H9 (cell line): ENCODE measurements around the gene IGF1. TPM values are rescaled to one million over a fixed set of nuclear protein-coding genes. Genes with fewer than 3 reads are reported as not detected.

Source experiments
- DNase-seq: peaks from one replicate; pipeline ENCODE4 v3.0.0-alpha.2; 2017
- H2AFZ ChIP-seq: one replicate; pipeline ENCODE4 v1.6.1; 2013; ENCODE audit warnings: mild to moderate bottlenecking, low read length, control low read depth, moderate library complexity
- H2AK5ac ChIP-seq: 2 replicates; pipeline ENCODE4 v1.6.1; 2013; ENCODE audit warnings: low read length, control low read depth, mixed read lengths; ENCODE audit not compliant: insufficient read length
- H2BK120ac ChIP-seq: one replicate; pipeline ENCODE4 v1.6.1; 2013; ENCODE audit warnings: low read depth, mild to moderate bottlenecking, low read length, control low read depth, inconsistent platforms; ENCODE audit not compliant: poor library complexity, severe bottlenecking
- H2BK12ac ChIP-seq: 2 replicates; pipeline ENCODE4 v1.6.1; 2013; ENCODE audit warnings: low read length, control low read depth, mixed read lengths, low read depth; ENCODE audit not compliant: insufficient read length
- H2BK15ac ChIP-seq: 2 replicates; pipeline ENCODE4 v1.6.1; 2013; ENCODE audit warnings: low read depth, low read length, control low read depth
- H2BK20ac ChIP-seq: one replicate; pipeline ENCODE4 v1.6.1; 2013; ENCODE audit warnings: low read depth, mild to moderate bottlenecking, low read length, control low read depth, inconsistent platforms; ENCODE audit not compliant: poor library complexity, severe bottlenecking
- H2BK5ac ChIP-seq: 2 replicates; pipeline ENCODE4 v1.6.1; 2013; ENCODE audit warnings: low read length, control low read depth, mixed read lengths; ENCODE audit not compliant: insufficient read length
- H3K14ac ChIP-seq: 2 replicates; pipeline ENCODE4 v1.6.1; 2013; ENCODE audit warnings: low read length, control low read depth; ENCODE audit not compliant: insufficient read depth
- H3K18ac ChIP-seq: 2 replicates; pipeline ENCODE4 v1.6.1; 2013; ENCODE audit warnings: low read depth, mild to moderate bottlenecking, mixed read lengths, low read length, control low read depth; ENCODE audit not compliant: insufficient read length
- H3K23ac ChIP-seq: 2 replicates; pipeline ENCODE4 v1.6.1; 2013; ENCODE audit warnings: low read length, control low read depth, mixed read lengths, low read depth; ENCODE audit not compliant: insufficient read length
- H3K23me2 ChIP-seq: 2 replicates; pipeline ENCODE4 v1.6.1; 2013; ENCODE audit warnings: low read depth, mild to moderate bottlenecking, mixed read lengths, low read length, control low read depth; ENCODE audit not compliant: insufficient read length, poor library complexity, severe bottlenecking
- H3K27ac ChIP-seq: 2 replicates; pipeline ENCODE4 v1.5.1; 2013; ENCODE audit warnings: low read length, control low read depth, mixed read lengths, low read depth; ENCODE audit not compliant: insufficient read length
- H3K27me3 ChIP-seq: 2 replicates; pipeline ENCODE4 v1.6.1; 2013; ENCODE audit warnings: low read length, control low read depth, inconsistent platforms; ENCODE audit not compliant: insufficient read depth
- H3K4ac ChIP-seq: 2 replicates; pipeline ENCODE4 v1.6.1; 2013; ENCODE audit warnings: low read depth, mild to moderate bottlenecking, control low read depth, inconsistent platforms, low read length, moderate library complexity
- H3K4me1 ChIP-seq: 2 replicates; pipeline ENCODE4 v1.6.1; 2013; ENCODE audit warnings: low read length, control low read depth, inconsistent platforms; ENCODE audit not compliant: insufficient read depth
- H3K4me2 ChIP-seq: 2 replicates; pipeline ENCODE4 v1.6.1; 2013; ENCODE audit warnings: low read length, control low read depth, mixed read lengths; ENCODE audit not compliant: insufficient read length, insufficient read depth
- H3K56ac ChIP-seq: 2 replicates; pipeline ENCODE4 v1.6.1; 2013; ENCODE audit warnings: low read depth, mild to moderate bottlenecking, mixed read lengths, low read length, control low read depth; ENCODE audit not compliant: insufficient read length
- H3K79me1 ChIP-seq: 2 replicates; pipeline ENCODE4 v1.6.1; 2013; ENCODE audit warnings: low read depth, mild to moderate bottlenecking, moderate library complexity, low read length, control low read depth, inconsistent platforms; ENCODE audit not compliant: insufficient read depth, poor library complexity, severe bottlenecking
- H3K79me2 ChIP-seq: 2 replicates; pipeline ENCODE4 v1.6.1; 2013; ENCODE audit warnings: low read length, control low read depth, inconsistent platforms; ENCODE audit not compliant: insufficient read depth
- H3K9ac ChIP-seq: 2 replicates; pipeline ENCODE4 v1.6.1; 2013; ENCODE audit warnings: low read length, control low read depth, mixed read lengths; ENCODE audit not compliant: insufficient read length; ENCODE audit errors: extremely low read depth
- H3K9me3 ChIP-seq: one replicate; pipeline ENCODE4 v1.6.1; 2013; ENCODE audit warnings: low read depth, low read length, inconsistent platforms; ENCODE audit not compliant: control insufficient read depth
- H3T11ph ChIP-seq: one replicate; pipeline ENCODE4 v1.6.1; 2013; ENCODE audit warnings: mild to moderate bottlenecking, low read length, control low read depth, inconsistent platforms
- H4K20me1 ChIP-seq: one replicate; pipeline ENCODE4 v1.6.1; 2013; ENCODE audit not compliant: control insufficient read depth, insufficient read length, insufficient read depth
- H4K5ac ChIP-seq: 2 replicates; pipeline ENCODE4 v1.6.1; 2013; ENCODE audit warnings: low read depth, mild to moderate bottlenecking, mixed read lengths, low read length, control low read depth; ENCODE audit not compliant: insufficient read length
- H4K8ac ChIP-seq: replicated peaks from 2 replicates; pipeline ENCODE4 v1.6.1; 2013; ENCODE audit warnings: low read length, control low read depth, mixed read lengths, low read depth; ENCODE audit not compliant: insufficient read length
- H4K91ac ChIP-seq: 2 replicates; pipeline ENCODE4 v1.6.1; 2013; ENCODE audit warnings: low read depth, mild to moderate bottlenecking, moderate library complexity, mixed read lengths, low read length, control low read depth; ENCODE audit not compliant: insufficient read length
- H3K27ac Mint-ChIP-seq, 3 experiments: 2 replicates in 2 of 3; 3 replicates in 1 of 3; pipeline ENCODE4 v1.8.0; 2020 to 2021; ENCODE audit warnings: mixed read lengths in 3 of 3, mild to moderate bottlenecking in 1 of 3, moderate library complexity in 1 of 3
- H3K27me3 Mint-ChIP-seq: 2 replicates; pipeline ENCODE4 v1.8.0; 2021; ENCODE audit warnings: low read depth, mild to moderate bottlenecking, moderate library complexity, mixed read lengths
- H3K36me3 Mint-ChIP-seq, 3 experiments: 2 replicates in 2 of 3; 3 replicates in 1 of 3; pipeline ENCODE4 v1.8.0; 2020 to 2021; ENCODE audit warnings: low read depth in 3 of 3, mixed read lengths in 3 of 3; ENCODE audit not compliant: insufficient read depth in 1 of 3
- H3K4me1 Mint-ChIP-seq, 2 experiments: 2 replicates each; pipeline ENCODE4 v1.8.0; 2020; ENCODE audit warnings: mixed read lengths in 2 of 2
- H3K4me3 Mint-ChIP-seq, 2 experiments: 2 replicates in 1 of 2; 3 replicates in 1 of 2; pipeline ENCODE4 v1.8.0; 2020 to 2021; ENCODE audit warnings: mild to moderate bottlenecking in 2 of 2, mixed read lengths in 2 of 2, moderate library complexity in 1 of 2
- H3K9me3 Mint-ChIP-seq, 2 experiments: 2 replicates in 1 of 2; 3 replicates in 1 of 2; pipeline ENCODE4 v1.8.0; 2020; ENCODE audit warnings: mild to moderate bottlenecking in 2 of 2, mixed read lengths in 2 of 2, moderate library complexity in 1 of 2
- CTCF ChIP-seq: fragments of 200-600 bp; sonication (generic); conservative IDR thresholded peaks from 3 replicates; pipeline ENCODE4 v1.8.0; 2021; ENCODE audit warnings: antibody characterized with exemption, mild to moderate bottlenecking
- whole genome bisulfite sequencing: extraction: QIAGEN DNeasy Blood & Tissue Kit; methylation state at CpG from one replicate; pipeline ENCODE4 v1.1.7; 2013; ENCODE audit warnings: missing lambda C conversion rate, low lambda C conversion rate, mixed read lengths; ENCODE audit not compliant: insufficient read length; ENCODE audit errors: extremely low coverage; 5-methylcytosine and 5-hydroxymethylcytosine counted together
- total RNA-seq: library from RNA; stranded (reverse); gene quantifications from 2 replicates; pipeline ENCODE4 v1.2.1, GENCODE V29; 2021

The IGF1 gene
- total RNA-seq, 1 experiment from 2014 or later, result not detected

GRCh38 chr12:102441077-102441596 is 39.2 kb downstream of the IGF1 start:
- Histone ChIP-seq H2AFZ (no peak overlapping the region), H2BK15ac (no peak overlapping the region), H3T11ph (no peak overlapping the region), H4K20me1 (no peaks in the 10 kb centered on the region), H3K23ac (no peak overlapping the region), H3K79me1 (no peaks in the 10 kb centered on the region), H2BK120ac (no peak overlapping the region), H3K56ac (no peak overlapping the region), H3K23me2 (no peaks in the 10 kb centered on the region), H4K8ac (no peak overlapping the region), H3K4me2 (no peak overlapping the region), H3K14ac (no peak overlapping the region), H3K9ac (no peak overlapping the region), H3K27ac (no peak overlapping the region), H2BK12ac (no peak overlapping the region), H4K91ac (no peak overlapping the region), H3K27me3 (no peaks in the 10 kb centered on the region), H3K79me2 (no peaks in the 10 kb centered on the region), H2AK5ac (no peak overlapping the region), H3K4me1 (no peaks in the 10 kb centered on the region), H3K9me3 (no peaks in the 10 kb centered on the region), H4K5ac (no peak overlapping the region), H3K18ac (no peak overlapping the region), H2BK5ac (no peak overlapping the region), H3K4ac (no peak overlapping the region), H2BK20ac (no peak overlapping the region)
- Mint-ChIP-seq H3K36me3 (peaks cover 0 to 3% (median 0%) of the 10 kb centered on the region in 3 experiments; a peak in 1 of 7 replicates), H3K27me3 (no peaks in the 10 kb centered on the region; the same call in 1 of the 2 replicates), H3K27ac (no peak overlapping the region), H3K4me3 (no peak overlapping the region), H3K4me1 (no peaks in the 10 kb centered on the region), H3K9me3 (peaks cover 0 to 1% of the 10 kb centered on the region in 2 experiments; a peak in 2 of 5 replicates)
- TF ChIP-seq CTCF, result no peak
- no CpG with 5 or more reads among the region's 1 CpG for WGBS
- no peak for DNase-seq
